B cell (primary cell): ENCODE results near the gene OR51M1.

ENCODE experiments used
- EZH2 ChIP-seq: IDR thresholded peaks from 2 replicates; pipeline ENCODE4 v1.6.1; 2012; ENCODE audit warnings: borderline replicate concordance, low read depth, mild to moderate bottlenecking, moderate library complexity, low read length; ENCODE audit not compliant: insufficient read depth, poor library complexity, severe bottlenecking
- TF ChIP-seq, protein P1 (sequence below): fragments of 200-600 bp; IDR thresholded peaks from one replicate; pipeline ENCODE4 v1.8.0; 2022; ENCODE audit warnings: antibody characterized with exemption, mild to moderate bottlenecking

GRCh38 chr11:5343474-5344335 lies 39.9 kb upstream of the OR51M1 start, which contains the start of gene OR51B5:
- TF ChIP-seq, protein P1, sequence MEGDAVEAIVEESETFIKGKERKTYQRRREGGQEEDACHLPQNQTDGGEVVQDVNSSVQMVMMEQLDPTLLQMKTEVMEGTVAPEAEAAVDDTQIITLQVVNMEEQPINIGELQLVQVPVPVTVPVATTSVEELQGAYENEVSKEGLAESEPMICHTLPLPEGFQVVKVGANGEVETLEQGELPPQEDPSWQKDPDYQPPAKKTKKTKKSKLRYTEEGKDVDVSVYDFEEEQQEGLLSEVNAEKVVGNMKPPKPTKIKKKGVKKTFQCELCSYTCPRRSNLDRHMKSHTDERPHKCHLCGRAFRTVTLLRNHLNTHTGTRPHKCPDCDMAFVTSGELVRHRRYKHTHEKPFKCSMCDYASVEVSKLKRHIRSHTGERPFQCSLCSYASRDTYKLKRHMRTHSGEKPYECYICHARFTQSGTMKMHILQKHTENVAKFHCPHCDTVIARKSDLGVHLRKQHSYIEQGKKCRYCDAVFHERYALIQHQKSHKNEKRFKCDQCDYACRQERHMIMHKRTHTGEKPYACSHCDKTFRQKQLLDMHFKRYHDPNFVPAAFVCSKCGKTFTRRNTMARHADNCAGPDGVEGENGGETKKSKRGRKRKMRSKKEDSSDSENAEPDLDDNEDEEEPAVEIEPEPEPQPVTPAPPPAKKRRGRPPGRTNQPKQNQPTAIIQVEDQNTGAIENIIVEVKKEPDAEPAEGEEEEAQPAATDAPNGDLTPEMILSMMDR: no peak
- no peak for TF ChIP-seq EZH2
